Skeletal muscle tissue (tissue), 4 donors: ENCODE data around the gene DYNC2LI1. TPM values are rescaled to one million over a fixed set of nuclear protein-coding genes. Genes with fewer than 3 reads are reported as not detected.

ENCODE experiments used
- H3K27ac ChIP-seq: one replicate; pipeline ENCODE4 v1.7.0; 2013; ENCODE audit warnings: mild to moderate bottlenecking, low read depth, low read length, inconsistent platforms
- H3K27me3 ChIP-seq, 3 donors: one replicate each; pipeline ENCODE4 v1.7.0; 2013; ENCODE audit warnings: low read length in 3 of 3; ENCODE audit not compliant: control insufficient read depth in 3 of 3, insufficient read depth in 3 of 3
- H3K36me3 ChIP-seq, 3 donors: one replicate each; pipeline ENCODE4 v1.7.0; 2013; ENCODE audit warnings: low read length in 3 of 3; ENCODE audit not compliant: control insufficient read depth in 3 of 3, insufficient read depth in 3 of 3
- H3K4me1 ChIP-seq, 3 donors: one replicate each; pipeline ENCODE4 v1.7.0; 2013; ENCODE audit warnings: low read length in 3 of 3, mild to moderate bottlenecking in 3 of 3; ENCODE audit not compliant: control insufficient read depth in 3 of 3, insufficient read depth in 3 of 3
- H3K4me3 ChIP-seq, 3 donors: one replicate each; pipeline ENCODE4 v1.7.0; 2013; ENCODE audit warnings: low read length in 3 of 3
- H3K9ac ChIP-seq, 3 donors: one replicate each; pipeline ENCODE4 v1.7.0; 2013; ENCODE audit warnings: low read length in 3 of 3, mild to moderate bottlenecking in 3 of 3, moderate library complexity in 2 of 3, low read depth in 1 of 3
- H3K9me3 ChIP-seq, 3 donors: one replicate each; pipeline ENCODE4 v1.7.0; 2013; ENCODE audit warnings: low read length in 3 of 3; ENCODE audit not compliant: control insufficient read depth in 3 of 3
- total RNA-seq: library from RNA; depleted of rRNA; stranded (reverse); fragments of >200 nt; gene quantifications from one replicate; pipeline ENCODE4 v1.2.3, GENCODE V29; 2014
- donor health status: Osteomylitis.

The DYNC2LI1 gene
- total RNA-seq, 1 donor from 2014 or later, result 26.6 TPM

- H3K4me3 ChIP-seq, result no peak overlapping the region
- no peaks in the 10 kb centered on the region for H3K9me3 ChIP-seq
- H3K4me1 ChIP-seq, result no peaks in the 10 kb centered on the region
- peaks cover 0 to 13% (median 2%) of the 10 kb centered on the region in 3 donors for H3K27me3 ChIP-seq
- no peak overlapping the region for H3K9ac ChIP-seq
- no peak overlapping the region for H3K27ac ChIP-seq
- no peaks in the 10 kb centered on the region for H3K36me3 ChIP-seq
Observed at GRCh38 chr2:43824512-43824911, 50.7 kb downstream of the DYNC2LI1 start.

DNA sequence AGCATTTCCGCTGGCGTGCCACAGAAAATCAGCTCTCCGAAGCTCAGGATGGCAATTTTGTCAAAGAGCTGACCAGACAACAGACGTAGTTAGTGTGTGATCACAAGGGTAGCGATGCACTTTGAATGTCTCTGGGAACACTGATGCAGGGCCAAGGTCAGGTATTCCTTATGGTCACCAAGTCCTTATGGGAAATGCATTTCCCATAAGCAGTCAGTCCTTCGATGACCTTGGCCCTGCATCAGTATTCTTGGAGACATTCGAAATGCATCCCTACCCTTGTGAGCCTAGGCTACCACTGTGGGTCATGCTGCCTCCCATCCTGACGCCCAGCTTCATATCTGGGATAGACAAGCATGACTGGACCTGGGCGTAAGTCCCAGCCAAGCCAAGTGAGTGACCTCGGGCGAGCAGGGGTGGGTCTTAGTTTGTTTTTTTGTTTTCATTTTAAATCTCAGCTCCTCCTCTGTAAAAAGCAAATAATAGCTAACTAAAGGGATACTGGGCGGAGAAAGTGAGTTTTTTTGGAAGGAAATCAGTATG is 51.2 kb downstream of the DYNC2LI1 start:
- H3K4me3 ChIP-seq, result no peak overlapping the region
- no peak overlapping the region for H3K9ac ChIP-seq

GRCh38 chr2:43825841-43826240 is 52.0 kb downstream of the DYNC2LI1 start:
- no peak overlapping the region for H3K4me3 ChIP-seq
- H3K27ac ChIP-seq, result no peak overlapping the region
- no peaks in the 10 kb centered on the region for H3K36me3 ChIP-seq
- H3K9ac ChIP-seq, result no peak overlapping the region
- no peaks in the 10 kb centered on the region for H3K9me3 ChIP-seq
- H3K27me3 ChIP-seq, result peaks cover 0 to 17% (median 2%) of the 10 kb centered on the region in 3 donors
- no peaks in the 10 kb centered on the region for H3K4me1 ChIP-seq

More for the DNA sequence above, 51.2 kb downstream of the DYNC2LI1 start:
- Histone ChIP-seq H3K27ac (no peak overlapping the region), H3K36me3 (no peaks in the 10 kb centered on the region), H3K9me3 (no peaks in the 10 kb centered on the region), H3K27me3 (peaks cover 0 to 13% (median 2%) of the 10 kb centered on the region in 3 donors), H3K4me1 (no peaks in the 10 kb centered on the region)

DNA sequence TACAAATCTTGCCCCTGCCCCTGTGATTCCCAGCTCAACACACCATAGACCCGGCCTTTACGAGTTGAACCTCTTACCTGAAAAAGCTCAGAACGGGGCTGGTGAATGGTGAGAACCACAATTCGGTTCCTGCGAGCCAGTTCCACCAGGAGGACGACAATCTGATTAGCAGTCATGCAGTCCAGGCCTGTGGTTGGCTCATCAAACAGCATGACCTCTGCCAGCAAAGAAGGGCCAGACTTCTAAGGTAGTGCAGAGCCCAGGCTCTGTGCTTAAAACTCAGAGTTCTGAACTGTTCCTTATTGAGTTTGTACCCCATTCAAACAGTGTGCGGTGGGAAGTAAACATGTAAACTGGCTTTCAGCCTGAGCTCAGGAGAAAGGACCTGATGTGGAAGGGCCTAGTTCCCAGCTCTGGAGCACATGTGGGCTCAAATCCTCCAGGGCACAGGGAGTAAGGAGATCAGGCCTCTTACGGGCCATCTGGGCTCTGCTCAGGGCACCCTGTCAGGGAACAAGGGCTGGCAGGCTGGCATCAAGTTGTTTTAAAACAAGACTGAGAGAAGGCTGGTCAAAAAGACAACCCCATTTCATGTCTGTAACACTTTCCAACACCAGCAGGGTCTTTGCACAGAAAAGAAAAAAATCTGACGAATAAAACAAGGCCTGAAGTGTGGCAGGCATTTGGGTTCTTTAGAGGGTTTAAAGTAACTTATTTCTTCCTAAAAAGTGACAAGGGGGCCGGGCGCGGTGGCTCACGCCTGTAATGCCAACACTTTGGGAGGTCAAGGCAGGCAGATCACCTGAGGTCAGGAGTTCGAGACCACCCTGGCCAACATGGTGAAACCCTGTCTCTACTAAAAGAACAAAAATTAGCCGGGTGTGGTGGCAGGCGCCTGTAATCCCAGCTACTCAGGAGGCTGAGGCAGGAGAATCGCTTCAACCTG is 52.7 kb downstream of the DYNC2LI1 start:
- H3K4me3 ChIP-seq, result no peak overlapping the region
- H3K9ac ChIP-seq, result no peak overlapping the region
- peaks cover 0 to 2% (median 0%) of the 10 kb centered on the region in 3 donors for H3K4me1 ChIP-seq
- H3K36me3 ChIP-seq, result no peaks in the 10 kb centered on the region
- H3K27ac ChIP-seq, result no peak overlapping the region
- H3K9me3 ChIP-seq, result no peaks in the 10 kb centered on the region
- H3K27me3 ChIP-seq, result peaks cover 3 to 24% (median 6%) of the 10 kb centered on the region in 3 donors

DNA sequence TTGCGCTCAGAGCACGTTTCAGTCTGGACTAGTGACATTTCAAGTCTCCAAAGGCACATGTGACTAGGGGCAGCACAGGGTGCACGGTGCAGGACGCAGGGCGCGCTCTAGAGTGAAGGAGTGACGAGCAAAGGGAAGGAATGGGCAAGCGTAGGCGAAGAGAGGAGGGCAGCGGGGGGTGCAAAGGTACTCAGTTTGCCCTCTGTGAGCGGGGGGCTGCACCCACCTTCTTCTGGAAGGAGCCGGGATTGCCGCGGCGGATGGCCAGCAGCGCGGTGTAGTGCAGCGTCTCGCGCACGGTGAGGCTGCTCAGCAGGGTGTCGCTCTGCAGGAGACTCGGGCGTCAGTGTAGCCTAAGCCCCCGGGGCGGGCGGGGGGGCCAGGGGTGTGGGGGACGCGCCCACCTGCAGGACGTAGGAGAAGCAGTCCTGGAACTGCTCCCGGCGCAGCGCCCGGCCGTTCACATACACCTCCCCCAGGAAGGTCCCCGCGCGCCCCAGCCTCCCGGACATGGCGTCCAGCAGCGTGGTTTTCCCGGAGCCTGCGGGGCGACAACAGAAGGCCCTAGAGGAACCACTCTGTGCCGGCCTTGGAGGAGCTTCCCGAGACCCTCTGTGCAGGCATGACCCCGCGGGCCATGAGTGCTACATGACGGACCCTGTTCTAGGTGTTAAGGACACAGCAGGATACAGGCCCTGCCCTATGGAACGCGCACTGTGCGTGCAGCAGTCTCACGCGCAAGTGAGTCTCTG is 57.9 kb downstream of the DYNC2LI1 start:
- H3K9ac ChIP-seq, result peak overlapping the region in 1 of 3 donors; percentile 20
- H3K9me3 ChIP-seq, result no peaks in the 10 kb centered on the region
- H3K27me3 ChIP-seq, result peaks cover 7 to 17% (median 11%) of the 10 kb centered on the region in 3 donors

DNA sequence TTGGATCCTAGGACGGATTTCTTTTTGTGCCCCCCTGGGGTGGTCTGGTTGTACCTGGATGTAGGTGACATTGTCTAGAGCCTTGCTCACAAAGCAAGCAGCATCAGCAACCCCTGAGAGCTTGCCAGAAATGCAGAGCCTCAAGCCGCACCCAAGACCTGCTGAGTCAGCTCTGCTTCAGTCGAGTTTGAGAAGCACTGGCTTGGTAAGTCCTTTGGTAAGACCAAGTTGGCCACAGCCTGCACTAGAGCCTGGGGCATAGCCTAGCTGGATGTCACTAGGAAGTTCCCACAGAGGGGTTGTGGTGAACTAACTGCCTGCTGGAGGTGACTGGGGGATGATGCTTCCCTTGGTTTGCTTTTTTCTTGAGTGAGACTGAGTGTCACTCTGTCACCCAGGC is 58.6 kb downstream of the DYNC2LI1 start:
- Histone ChIP-seq H3K4me3 (no peak overlapping the region), H3K36me3 (no peaks in the 10 kb centered on the region), H3K27me3 (peaks cover 7 to 17% (median 11%) of the 10 kb centered on the region in 3 donors), H3K9me3 (no peaks in the 10 kb centered on the region), H3K27ac (no peak overlapping the region), H3K9ac (no peak overlapping the region), H3K4me1 (peaks cover 0 to 3% (median 0%) of the 10 kb centered on the region in 3 donors)

More for the DNA sequence above, 57.9 kb downstream of the DYNC2LI1 start:
- H3K4me3 ChIP-seq, result peak overlapping the region in 2 of 3 donors; percentile 32 to 35
- H3K27ac ChIP-seq, result no peak overlapping the region
- no peaks in the 10 kb centered on the region for H3K36me3 ChIP-seq
- H3K4me1 ChIP-seq, result peaks cover 0 to 3% (median 0%) of the 10 kb centered on the region in 3 donors

DNA sequence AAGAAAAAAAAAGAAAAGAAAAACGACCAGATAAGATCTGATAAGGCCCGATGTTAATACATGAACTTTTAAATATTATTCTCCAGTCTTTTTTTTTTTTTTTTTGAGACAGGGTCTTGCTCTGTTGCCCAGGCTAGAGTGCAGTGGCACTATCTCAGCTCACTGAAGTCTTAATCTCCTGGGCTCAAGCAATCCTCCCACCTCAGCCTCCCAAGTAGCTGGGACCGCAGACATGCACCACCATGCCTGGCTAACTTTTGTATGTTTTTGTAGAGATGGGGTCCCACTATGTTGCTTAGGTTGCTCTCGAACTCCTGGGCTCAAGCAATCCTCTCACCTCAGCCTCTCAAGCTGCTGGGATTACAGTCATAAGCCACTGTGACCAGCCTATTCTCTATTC is 63.2 kb downstream of the DYNC2LI1 start:
- H3K4me1 ChIP-seq, result no peaks in the 10 kb centered on the region
- H3K9me3 ChIP-seq, result no peaks in the 10 kb centered on the region
- H3K9ac ChIP-seq, result no peak overlapping the region
- H3K36me3 ChIP-seq, result no peaks in the 10 kb centered on the region
- no peak overlapping the region for H3K4me3 ChIP-seq
- H3K27me3 ChIP-seq, result peaks cover 2 to 10% (median 7%) of the 10 kb centered on the region in 3 donors
- no peak overlapping the region for H3K27ac ChIP-seq

GRCh38 chr2:43837831-43838559 is 64.2 kb downstream of the DYNC2LI1 start:
- Histone ChIP-seq H3K4me3 (no peak overlapping the region), H3K4me1 (no peaks in the 10 kb centered on the region), H3K9me3 (no peaks in the 10 kb centered on the region), H3K27ac (no peak overlapping the region), H3K36me3 (no peaks in the 10 kb centered on the region), H3K9ac (no peak overlapping the region), H3K27me3 (peaks cover 0 to 10% (median 3%) of the 10 kb centered on the region in 3 donors)

GRCh38 chr2:43838560-43839267 is 64.9 kb downstream of the DYNC2LI1 start, which contains the start of the genes ABCG5 and ABCG8:
TSS of gene ABCG5 (minus strand) at chr2:43838839. CDS start at chr2:43838679, 160 bp downstream.
TSS of gene ABCG8 (plus strand) at chr2:43838971. CDS start at chr2:43839054, 83 bp downstream.
- H3K27ac ChIP-seq, result no peak within 1 kb of the TSS
- H3K9ac ChIP-seq, result no peak within 1 kb of the TSS
- H3K36me3 ChIP-seq, result no peaks in the 10 kb centered on the region
- H3K4me1 ChIP-seq, result no peaks in the 10 kb centered on the region
- no peak within 1 kb of the TSS for H3K4me3 ChIP-seq
- no peaks in the 10 kb centered on the region for H3K9me3 ChIP-seq
- H3K27me3 ChIP-seq, result peaks cover 0 to 10% (median 3%) of the 10 kb centered on the region in 3 donors
